ENCODE measurements around the gene IL10. TPM values are rescaled to one million over a fixed set of nuclear protein-coding genes. Genes with fewer than 3 reads are reported as not detected.

IL10 gene
- total RNA-seq, 4 donors from 2014 or later, result 0.26 to 0.61 (median 0.34) TPM

- no peak for TF ChIP-seq POLR2A (IDR thresholded peaks at IDR 0.05)
- TF ChIP-seq, protein P1, sequence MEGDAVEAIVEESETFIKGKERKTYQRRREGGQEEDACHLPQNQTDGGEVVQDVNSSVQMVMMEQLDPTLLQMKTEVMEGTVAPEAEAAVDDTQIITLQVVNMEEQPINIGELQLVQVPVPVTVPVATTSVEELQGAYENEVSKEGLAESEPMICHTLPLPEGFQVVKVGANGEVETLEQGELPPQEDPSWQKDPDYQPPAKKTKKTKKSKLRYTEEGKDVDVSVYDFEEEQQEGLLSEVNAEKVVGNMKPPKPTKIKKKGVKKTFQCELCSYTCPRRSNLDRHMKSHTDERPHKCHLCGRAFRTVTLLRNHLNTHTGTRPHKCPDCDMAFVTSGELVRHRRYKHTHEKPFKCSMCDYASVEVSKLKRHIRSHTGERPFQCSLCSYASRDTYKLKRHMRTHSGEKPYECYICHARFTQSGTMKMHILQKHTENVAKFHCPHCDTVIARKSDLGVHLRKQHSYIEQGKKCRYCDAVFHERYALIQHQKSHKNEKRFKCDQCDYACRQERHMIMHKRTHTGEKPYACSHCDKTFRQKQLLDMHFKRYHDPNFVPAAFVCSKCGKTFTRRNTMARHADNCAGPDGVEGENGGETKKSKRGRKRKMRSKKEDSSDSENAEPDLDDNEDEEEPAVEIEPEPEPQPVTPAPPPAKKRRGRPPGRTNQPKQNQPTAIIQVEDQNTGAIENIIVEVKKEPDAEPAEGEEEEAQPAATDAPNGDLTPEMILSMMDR (IDR thresholded peaks at IDR 0.05 in 4 of 5, conservative IDR thresholded peaks at IDR 0.05 in 1 of 5), result no peak
- in situ Hi-C loops (cut with MboI; ENCODE audit: low sequenced_read_pairs in 4 of 4) (no loop called here), intact Hi-C loops (cut with DNase I; ENCODE audit: low total_unique reads) (no loop called here)
- Histone ChIP-seq H3K27me3 (no peaks in the 10 kb centered on the region), H3K4me1 (no peaks in the 10 kb centered on the region), H3K36me3 (no peaks in the 10 kb centered on the region), H3K4me3 (no peak overlapping the region), H3K9me3 (no peaks in the 10 kb centered on the region), H3K27ac (no peak overlapping the region)
- DNase-seq (no peak), ATAC-seq (no peak)
Measured at GRCh38 chr1:206787891-206788290, 15.6 kb upstream of the IL10 start.

GRCh38 chr1:206786212-206786886 lies 14.1 kb upstream of the IL10 start:
- intact Hi-C loops (cut with DNase I; ENCODE audit: low total_unique reads) (no loop called here), in situ Hi-C loops (cut with MboI; ENCODE audit: low sequenced_read_pairs in 4 of 4) (no loop called here)
- ATAC-seq, result no peak
- TF ChIP-seq, protein P1 (IDR thresholded peaks at IDR 0.05 in 4 of 5, conservative IDR thresholded peaks at IDR 0.05 in 1 of 5), result no peak
- TF ChIP-seq POLR2A (IDR thresholded peaks at IDR 0.05), result no peak
- no peak overlapping the region for H3K27ac ChIP-seq
- no peaks in the 10 kb centered on the region for H3K27me3 ChIP-seq
- no peaks in the 10 kb centered on the region for H3K9me3 ChIP-seq
- no peaks in the 10 kb centered on the region for H3K36me3 ChIP-seq
- no peak for DNase-seq
- no peak overlapping the region for H3K4me3 ChIP-seq
- no peaks in the 10 kb centered on the region for H3K4me1 ChIP-seq

DNA sequence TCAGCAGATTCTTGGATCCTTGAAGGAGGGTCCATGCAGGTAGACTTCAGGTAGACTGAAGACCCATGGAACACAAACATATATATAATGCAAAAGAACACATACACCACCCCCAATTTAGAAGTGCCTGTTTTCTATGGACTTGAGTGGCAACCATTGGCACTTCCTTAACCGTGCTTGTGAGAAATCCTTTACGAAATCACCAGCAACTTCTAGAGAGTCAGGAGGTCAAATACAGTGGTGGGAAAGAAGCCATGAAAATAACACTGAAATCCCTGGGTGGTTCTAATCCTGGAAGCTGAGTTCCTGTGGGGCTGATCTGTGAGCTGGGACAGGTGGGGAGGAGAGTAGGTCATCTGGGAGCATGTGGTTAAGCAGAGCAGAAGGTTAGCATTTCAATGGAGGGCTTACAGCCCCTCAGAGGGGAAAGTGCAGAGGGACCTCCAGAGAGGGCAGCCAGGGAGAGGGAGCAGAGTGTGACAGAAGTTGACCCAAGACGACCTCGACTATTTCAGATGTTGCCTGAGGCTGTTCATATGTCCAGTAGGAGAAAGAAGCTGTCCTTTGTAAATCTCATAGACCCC lies 13.0 kb upstream of the IL10 start:
- TF ChIP-seq, protein P1 (IDR thresholded peaks at IDR 0.05 in 4 of 5, conservative IDR thresholded peaks at IDR 0.05 in 1 of 5), result no peak
- TF ChIP-seq POLR2A (IDR thresholded peaks at IDR 0.05), result no peak
- Histone ChIP-seq H3K4me1 (no peaks in the 10 kb centered on the region), H3K4me3 (no peak overlapping the region), H3K27ac (no peak overlapping the region), H3K36me3 (no peaks in the 10 kb centered on the region), H3K27me3 (no peaks in the 10 kb centered on the region), H3K9me3 (no peaks in the 10 kb centered on the region)
- intact Hi-C loops (cut with DNase I; ENCODE audit: low total_unique reads) (no loop called here), in situ Hi-C loops (cut with MboI; ENCODE audit: low sequenced_read_pairs in 4 of 4) (no loop called here)
- no peak for ATAC-seq
- DNase-seq, result no peak

DNA sequence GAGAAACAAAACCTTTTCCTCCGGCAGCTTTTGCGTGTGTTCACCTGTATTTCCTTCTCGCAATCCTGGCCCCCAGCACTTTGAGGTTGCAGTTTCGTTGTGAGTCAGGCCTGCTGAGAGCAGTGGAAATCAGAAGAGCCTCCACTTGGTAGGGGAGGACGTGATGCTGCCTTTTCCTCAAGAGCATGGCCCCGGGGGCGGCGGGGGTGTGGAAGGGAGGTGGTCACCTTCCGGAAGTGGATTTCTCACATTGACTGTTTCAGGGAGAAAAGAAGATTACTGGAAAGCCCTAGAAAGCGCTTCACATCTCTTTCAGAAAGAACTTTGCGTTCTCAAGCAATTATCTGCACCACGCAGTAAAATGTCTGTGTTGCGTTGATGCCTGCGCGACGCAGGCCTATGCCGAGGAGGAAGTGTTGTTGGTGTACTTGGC lies 12.2 kb upstream of the IL10 start:
- no peaks in the 10 kb centered on the region for H3K27me3 ChIP-seq
- TF ChIP-seq, protein P1 (IDR thresholded peaks at IDR 0.05 in 4 of 5, conservative IDR thresholded peaks at IDR 0.05 in 1 of 5), result no peak
- no peak for TF ChIP-seq POLR2A (IDR thresholded peaks at IDR 0.05)
- H3K9me3 ChIP-seq, result no peaks in the 10 kb centered on the region
- no peaks in the 10 kb centered on the region for H3K4me1 ChIP-seq
- intact Hi-C loops (cut with DNase I; ENCODE audit: low total_unique reads), result no loop called here
- in situ Hi-C loops (cut with MboI; ENCODE audit: low sequenced_read_pairs in 4 of 4), result no loop called here
- H3K36me3 ChIP-seq, result no peaks in the 10 kb centered on the region
- no peak for DNase-seq
- H3K4me3 ChIP-seq, result no peak overlapping the region
- no peak overlapping the region for H3K27ac ChIP-seq
- ATAC-seq, result no peak
